ENCODE data around the gene POLL. TPM values are rescaled to one million over a fixed set of nuclear protein-coding genes. Genes with fewer than 3 reads are reported as not detected.

The POLL gene
- total and polyA plus RNA-seq, 5 donors = 13.9 to 27.4 (median 18.8) TPM

DNA sequence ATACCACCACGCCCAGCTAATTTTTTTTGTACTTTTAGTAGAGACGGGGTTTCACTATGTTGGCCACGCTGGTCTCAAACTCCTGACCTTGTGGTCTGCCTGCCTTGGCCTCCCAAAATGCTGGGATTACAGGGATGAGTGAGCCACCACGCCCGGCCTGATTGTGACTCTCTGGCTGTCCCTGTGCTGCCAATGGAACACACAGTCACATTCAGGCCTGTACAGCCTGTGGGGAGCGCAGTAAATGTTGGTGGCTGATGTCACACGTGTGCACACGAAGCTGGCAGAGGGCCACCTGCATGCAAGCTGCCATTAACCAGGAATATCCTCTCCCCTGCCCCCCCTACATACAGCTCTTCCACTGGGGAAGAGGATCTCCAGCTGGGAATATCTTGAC, 22.1 kb downstream of the POLL start:
- no peaks in the 10 kb centered on the region for H3K27me3 ChIP-seq (ENCODE audit: control insufficient read depth, insufficient read depth)
- intact Hi-C loops (cut with DNase I) = loop anchor here in 2 of 4 donors (5.0 to 10.0 kb wide), 2 partner anchors 291 to 349 kb away; no protein-coding TSS in a partner anchor
- no peak overlapping the region for H3K27ac ChIP-seq (ENCODE audit: low read length)
- no peaks in the 10 kb centered on the region for H3K9me3 ChIP-seq (ENCODE audit: control insufficient read depth, low read length)
- no peak overlapping the region for H3K4me3 ChIP-seq (ENCODE audit: low read length)
- ATAC-seq (no peak), DNase-seq (peak in 1 of 3 donors; percentile 19)
- WGBS = 54% methylated on average over 8 of the region's 8 CpGs
- H3K4me1 ChIP-seq (ENCODE audit: control insufficient read depth, insufficient read depth, low read length) = no peaks in the 10 kb centered on the region

- Histone ChIP-seq H3K27me3 (ENCODE audit: control insufficient read depth, insufficient read depth) (no peaks in the 10 kb centered on the region), H3K9me3 (ENCODE audit: control insufficient read depth, low read length) (no peaks in the 10 kb centered on the region), H3K27ac (ENCODE audit: low read length) (no peak overlapping the region), H3K4me3 (ENCODE audit: low read length) (no peak overlapping the region), H3K4me1 (ENCODE audit: control insufficient read depth, insufficient read depth, low read length) (no peaks in the 10 kb centered on the region)
- intact Hi-C loops (cut with DNase I) = loop anchor here in 2 of 4 donors (5.0 to 10.0 kb wide), 2 partner anchors 291 to 348 kb away; no protein-coding TSS in a partner anchor
- DNase-seq (peak in 1 of 3 donors; percentile 3), ATAC-seq (no peak)
- WGBS = 77% methylated on average over 5 of the region's 5 CpGs
Observed at GRCh38 chr10:101565370-101565900, 22.6 kb downstream of the POLL start.

- intact Hi-C loops (cut with DNase I) = loop anchor here in 1 of 4 donors (10.0 kb wide), 1 partner anchor 290 kb away; no protein-coding TSS in a partner anchor
- peak in 1 of 3 donors; percentile 49 for DNase-seq
- H3K4me3 ChIP-seq (ENCODE audit: low read length) = no peak overlapping the region
Observed at GRCh38 chr10:101564490-101564991, 23.5 kb downstream of the POLL start.

DNA sequence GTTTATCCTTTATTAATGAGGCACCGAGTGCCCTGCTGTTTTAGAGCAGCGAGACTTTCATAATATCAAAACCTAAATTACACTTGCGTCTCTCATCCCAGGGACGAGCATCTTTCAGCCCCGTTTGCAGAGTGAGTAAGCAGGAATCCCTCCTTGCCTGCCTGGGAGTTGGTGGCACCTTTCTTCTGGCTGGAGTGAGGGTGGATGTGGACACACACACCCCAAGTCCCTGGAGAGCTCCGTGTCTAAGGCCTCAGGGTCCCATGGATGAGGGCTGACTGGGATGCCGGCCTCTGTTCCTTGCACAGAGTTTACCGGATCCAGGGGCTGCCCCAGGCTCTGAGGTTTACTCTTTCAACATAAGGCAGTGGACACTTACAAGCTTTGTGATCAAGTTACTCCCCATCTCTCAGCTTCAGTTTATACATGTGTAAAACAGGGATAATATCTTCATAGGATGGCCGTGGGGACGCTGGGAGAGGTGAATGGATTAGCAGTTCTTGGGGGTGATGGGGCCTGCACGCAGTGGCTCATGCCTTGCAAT, 24.5 kb downstream of the POLL start:
- intact Hi-C loops (cut with DNase I) = loop anchor here in 1 of 4 donors (10.0 kb wide), 1 partner anchor 289 kb away; no protein-coding TSS in a partner anchor
- no peak for ATAC-seq
- 72% methylated on average over 11 of the region's 11 CpGs for WGBS
- H3K27me3 ChIP-seq (ENCODE audit: control insufficient read depth, insufficient read depth) = no peaks in the 10 kb centered on the region
- no peak for DNase-seq
- no peak overlapping the region for H3K4me3 ChIP-seq (ENCODE audit: low read length)
- H3K27ac ChIP-seq (ENCODE audit: low read length) = no peak overlapping the region
- no peaks in the 10 kb centered on the region for H3K4me1 ChIP-seq (ENCODE audit: control insufficient read depth, insufficient read depth, low read length)
- no peaks in the 10 kb centered on the region for H3K9me3 ChIP-seq (ENCODE audit: control insufficient read depth, low read length)

More at GRCh38 chr10:101564490-101564991, 23.5 kb downstream of the POLL start:
- no peaks in the 10 kb centered on the region for H3K4me1 ChIP-seq (ENCODE audit: control insufficient read depth, insufficient read depth, low read length)
- no peaks in the 10 kb centered on the region for H3K9me3 ChIP-seq (ENCODE audit: control insufficient read depth, low read length)
- no peak for ATAC-seq
- H3K27ac ChIP-seq (ENCODE audit: low read length) = no peak overlapping the region
- no peaks in the 10 kb centered on the region for H3K27me3 ChIP-seq (ENCODE audit: control insufficient read depth, insufficient read depth)
- 83% methylated on average over 15 of the region's 15 CpGs for WGBS

DNA sequence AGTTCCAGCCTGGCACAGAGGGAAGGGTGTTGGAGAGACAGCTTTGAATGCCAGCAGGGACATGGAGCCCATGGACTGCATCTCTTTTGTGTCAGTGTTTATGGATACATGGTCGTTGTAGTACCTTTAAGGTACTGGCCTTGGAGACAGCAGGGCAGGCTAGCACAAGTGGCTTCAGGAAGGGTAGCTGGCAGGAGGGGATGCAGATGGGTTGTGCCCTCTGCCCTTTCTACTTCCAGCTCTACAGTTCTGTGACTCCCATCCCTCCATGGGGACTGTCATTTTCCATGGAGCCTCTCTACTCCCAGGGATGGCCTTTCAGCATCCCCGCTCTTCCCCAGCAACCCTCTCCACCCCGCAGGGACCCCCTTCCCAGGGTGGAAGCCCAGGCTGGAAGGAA, 25.1 kb downstream of the POLL start:
- Histone ChIP-seq H3K27me3 (ENCODE audit: control insufficient read depth, insufficient read depth) (no peaks in the 10 kb centered on the region), H3K4me3 (ENCODE audit: low read length) (no peak overlapping the region), H3K27ac (ENCODE audit: low read length) (no peak overlapping the region), H3K9me3 (ENCODE audit: control insufficient read depth, low read length) (no peaks in the 10 kb centered on the region), H3K4me1 (ENCODE audit: control insufficient read depth, insufficient read depth, low read length) (no peaks in the 10 kb centered on the region)
- intact Hi-C loops (cut with DNase I) = loop anchor here in 1 of 4 donors (10.0 kb wide), 1 partner anchor 288 kb away; no protein-coding TSS in a partner anchor
- no peak for DNase-seq
- WGBS = 59% methylated on average over 3 of the region's 3 CpGs
- ATAC-seq = no peak

- Histone ChIP-seq H3K4me3 (ENCODE audit: low read length) (no peak overlapping the region), H3K9me3 (ENCODE audit: control insufficient read depth, low read length) (no peaks in the 10 kb centered on the region), H3K27me3 (ENCODE audit: control insufficient read depth, insufficient read depth) (no peaks in the 10 kb centered on the region), H3K4me1 (ENCODE audit: control insufficient read depth, insufficient read depth, low read length) (no peaks in the 10 kb centered on the region), H3K27ac (ENCODE audit: low read length) (no peak overlapping the region)
- DNase-seq (no peak), ATAC-seq (no peak)
- 86% methylated on average over 5 of the region's 5 CpGs for WGBS
- intact Hi-C loops (cut with DNase I) = loop anchor here in 1 of 4 donors (10.0 kb wide), 1 partner anchor 287 kb away; no protein-coding TSS in a partner anchor
Observed at GRCh38 chr10:101562231-101562630, 25.8 kb downstream of the POLL start.

DNA sequence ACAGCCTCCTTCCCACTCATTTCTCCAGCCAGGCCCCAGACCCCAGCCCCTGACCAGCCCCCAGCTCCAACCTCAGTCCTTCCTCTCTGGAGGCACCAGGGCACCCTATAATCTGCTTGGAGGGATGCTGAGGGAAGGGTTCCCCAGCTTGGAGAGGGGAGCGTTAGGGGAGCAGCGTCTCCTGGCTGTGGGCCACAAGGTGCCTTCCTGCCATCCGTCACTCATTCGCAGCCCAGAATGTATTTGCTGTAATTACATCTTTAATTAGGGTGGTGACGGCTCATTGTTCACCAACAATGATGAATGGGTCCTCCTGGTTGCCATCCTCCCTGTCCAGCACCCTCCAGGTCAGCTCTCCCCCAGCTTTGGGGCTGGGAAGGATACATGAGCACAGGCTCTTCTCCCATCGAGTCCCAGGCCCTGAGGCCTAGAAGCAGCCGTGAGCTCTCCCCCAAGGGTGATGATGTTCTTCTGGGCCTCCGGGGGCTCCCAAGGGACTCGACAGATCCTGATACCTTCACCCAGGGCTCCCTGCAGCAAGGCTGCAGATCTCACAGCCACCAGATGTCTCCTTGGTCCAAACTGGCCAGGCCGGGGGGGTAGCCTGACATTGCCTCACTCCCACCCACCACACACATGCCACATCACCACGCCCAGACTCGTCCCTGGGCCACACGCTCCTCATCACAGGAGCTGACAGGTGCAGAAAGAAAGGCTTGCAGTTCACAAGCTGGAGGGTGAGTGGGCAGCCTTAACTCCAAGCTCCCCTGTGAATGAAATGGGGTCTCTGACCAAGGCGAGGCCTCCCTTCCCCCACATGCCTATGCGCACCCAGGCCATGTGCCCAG, 26.8 kb downstream of the POLL start:
- Histone ChIP-seq H3K27ac (ENCODE audit: low read length) (no peak overlapping the region), H3K4me3 (ENCODE audit: low read length) (no peak overlapping the region), H3K27me3 (ENCODE audit: control insufficient read depth, insufficient read depth) (no peaks in the 10 kb centered on the region), H3K9me3 (ENCODE audit: control insufficient read depth, low read length) (no peaks in the 10 kb centered on the region), H3K4me1 (ENCODE audit: control insufficient read depth, insufficient read depth, low read length) (no peaks in the 10 kb centered on the region)
- 68% methylated on average over 15 of the region's 15 CpGs for WGBS
- intact Hi-C loops (cut with DNase I) = loop anchor here in 1 of 4 donors (10.0 kb wide), 1 partner anchor 286 kb away; no protein-coding TSS in a partner anchor
- ATAC-seq = no peak
- DNase-seq = no peak

DNA sequence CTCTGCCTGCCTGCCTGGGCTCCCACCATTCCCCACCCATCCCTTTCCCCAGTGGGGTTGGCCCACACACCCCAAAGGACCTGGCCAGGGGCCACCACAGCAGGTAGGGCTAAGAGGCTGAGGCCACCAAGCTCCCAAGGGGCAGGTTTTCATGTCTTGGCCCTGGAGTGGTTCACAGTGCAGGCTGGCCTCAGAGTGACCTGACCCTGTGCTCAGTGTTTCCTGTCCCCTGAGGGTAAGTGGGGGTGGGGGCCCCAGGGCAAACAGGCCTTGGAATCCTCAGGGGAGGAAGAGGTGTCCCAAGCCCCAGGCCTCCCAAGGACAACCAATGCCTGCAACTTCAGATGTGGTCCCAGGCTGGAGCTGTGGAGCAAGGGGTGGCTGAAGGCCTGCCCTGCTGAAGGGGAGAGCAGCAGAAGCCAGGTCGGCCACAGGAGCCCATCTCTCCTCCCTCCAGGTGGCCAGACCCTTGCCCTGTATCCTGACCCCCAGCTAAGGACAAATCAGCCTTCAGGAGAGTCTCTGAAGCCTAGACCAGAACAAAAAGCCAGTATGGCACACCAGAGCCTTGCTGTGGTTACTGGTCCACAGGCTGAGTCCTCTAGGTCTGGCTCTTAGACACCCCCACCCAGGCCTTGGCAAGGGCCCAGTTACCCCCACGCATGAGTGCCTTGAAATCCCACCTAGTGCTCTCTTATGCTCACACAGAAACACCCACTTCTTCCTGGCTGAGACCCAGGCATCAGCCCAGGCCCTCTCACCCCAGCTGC, 27.6 kb downstream of the POLL start:
- Histone ChIP-seq H3K4me3 (ENCODE audit: low read length) (no peak overlapping the region), H3K4me1 (ENCODE audit: control insufficient read depth, insufficient read depth, low read length) (no peaks in the 10 kb centered on the region), H3K9me3 (ENCODE audit: control insufficient read depth, low read length) (no peaks in the 10 kb centered on the region), H3K27ac (ENCODE audit: low read length) (no peak overlapping the region), H3K27me3 (ENCODE audit: control insufficient read depth, insufficient read depth) (no peaks in the 10 kb centered on the region)
- WGBS = 39% methylated on average over 2 of the region's 2 CpGs
- DNase-seq = no peak
- no peak for ATAC-seq
- intact Hi-C loops (cut with DNase I) = loop anchor here in 1 of 4 donors (10.0 kb wide), 1 partner anchor 286 kb away; no protein-coding TSS in a partner anchor

DNA sequence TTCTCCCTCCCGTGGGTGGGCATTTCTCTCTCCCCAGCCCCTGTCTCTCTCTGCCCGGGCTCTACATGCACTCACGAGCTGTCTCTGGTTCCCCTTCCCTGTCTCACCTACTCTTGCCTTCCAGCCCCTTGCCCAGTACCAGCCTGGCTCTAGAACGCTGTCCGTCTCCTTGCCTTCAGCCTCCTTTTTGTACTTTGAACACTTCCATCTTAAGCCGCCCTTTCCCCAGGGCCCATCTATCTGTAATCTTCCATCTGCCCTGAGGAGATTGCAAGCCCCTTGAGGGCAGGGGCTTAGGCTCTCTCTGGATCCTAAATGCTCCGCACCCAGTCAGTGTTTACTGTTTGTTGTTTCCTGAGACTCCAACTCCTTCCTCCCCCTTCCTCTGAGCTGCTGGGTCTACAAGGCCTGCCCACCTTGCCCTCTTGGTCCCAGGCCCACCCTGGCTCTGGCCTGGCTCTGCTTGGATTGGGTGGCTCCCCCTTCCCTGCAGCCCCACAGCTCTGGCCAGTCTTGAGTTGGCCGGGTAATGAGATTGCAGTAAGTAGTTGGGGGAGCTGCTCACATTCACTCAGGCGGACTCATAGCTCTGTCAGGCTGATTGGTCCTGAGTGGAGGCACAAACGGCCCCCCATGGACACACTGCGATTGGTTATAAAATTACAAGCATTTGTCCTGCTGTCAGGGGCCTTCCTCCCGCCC, 28.3 kb downstream of the POLL start:
- H3K4me1 ChIP-seq (ENCODE audit: control insufficient read depth, insufficient read depth, low read length) = no peaks in the 10 kb centered on the region
- intact Hi-C loops (cut with DNase I) = loop anchor here in 1 of 4 donors (10.0 kb wide), 1 partner anchor 285 kb away; no protein-coding TSS in a partner anchor
- H3K27me3 ChIP-seq (ENCODE audit: control insufficient read depth, insufficient read depth) = no peaks in the 10 kb centered on the region
- DNase-seq (no peak), ATAC-seq (no peak)
- 70% methylated on average over 12 of the region's 12 CpGs for WGBS
- no peak overlapping the region for H3K27ac ChIP-seq (ENCODE audit: low read length)
- no peaks in the 10 kb centered on the region for H3K9me3 ChIP-seq (ENCODE audit: control insufficient read depth, low read length)
- no peak overlapping the region for H3K4me3 ChIP-seq (ENCODE audit: low read length)
